Panc1 (cell line): ENCODE measurements around the gene IGSF21. TPM values are rescaled to one million over a fixed set of nuclear protein-coding genes. Genes with fewer than 3 reads are reported as not detected.

Experiments
- ATAC-seq: fragments of 200-7000 bp; cut with Tn5 transposase; 2 replicates; pipeline ENCODE4 v1.9.1; 2020; ENCODE audit warnings: mild to moderate bottlenecking, moderate library complexity
- BruUV-seq: library from RNA; stranded (reverse); fragments of 400-500 nt; replicated peaks from 2 replicates; lab custom pipeline; 2021; lab: Mats Ljungman, UMichigan
- CTCF ChIA-PET: fragments of 300-600 bp; sonication (Branson Sonifier 250); formaldehyde crosslinking; loops from one replicate; lab custom pipeline; 2022; ENCODE audit warnings: antibody characterized with exemption; lab: Charles Lee
- POLR2A ChIA-PET: fragments of 300-600 bp; sonication (Branson Sonifier 250); formaldehyde crosslinking; loops from one replicate; lab custom pipeline; 2022; ENCODE audit warnings: antibody characterized with exemption; lab: Charles Lee
- DNase-seq: peaks from one replicate; pipeline ENCODE4 v3.0.0-alpha.2; 2010; ENCODE audit warnings: low read depth, low spot score
- H3K27ac ChIP-seq: 2 replicates; pipeline ENCODE4 v1.5.1; 2011; ENCODE audit warnings: mild to moderate bottlenecking, low read length, inconsistent platforms
- H3K27me3 ChIP-seq: fragments of 200-500 bp; sonication (Bioruptor generic); 2 replicates; pipeline ENCODE4 v1.6.0; 2014; ENCODE audit warnings: low read length, inconsistent platforms; ENCODE audit not compliant: control insufficient read depth, insufficient read depth
- H3K36me3 ChIP-seq: fragments of 200-500 bp; sonication (Bioruptor generic); 2 replicates; pipeline ENCODE4 v1.5.1; 2014; ENCODE audit warnings: inconsistent platforms, mild to moderate bottlenecking, low read length, moderate library complexity; ENCODE audit not compliant: control insufficient read depth, insufficient read depth
- H3K4me1 ChIP-seq: 2 replicates; pipeline ENCODE4 v1.5.1; 2011; ENCODE audit warnings: inconsistent platforms, mild to moderate bottlenecking, low read length, moderate library complexity; ENCODE audit not compliant: control insufficient read depth, insufficient read depth
- H3K4me3 ChIP-seq, 2 experiments: 2 replicates each; pipeline ENCODE4 v1.5.1; 2011 to 2012; ENCODE audit warnings: low read depth in 2 of 2, low read length in 2 of 2, mild to moderate bottlenecking in 2 of 2, inconsistent platforms in 1 of 2, moderate library complexity in 1 of 2
- H3K9me3 ChIP-seq: fragments of 200-500 bp; sonication (Bioruptor generic); 2 replicates; pipeline ENCODE4 v1.5.1; 2014; ENCODE audit warnings: low read depth, mild to moderate bottlenecking, inconsistent platforms, low read length, moderate library complexity; ENCODE audit not compliant: control insufficient read depth, insufficient read depth
- POLR2AphosphoS5 ChIP-seq: IDR thresholded peaks from 2 replicates; pipeline ENCODE4 v1.6.1; 2012; ENCODE audit warnings: mild to moderate bottlenecking, low read depth, low read length, moderate library complexity
- SIN3A ChIP-seq: IDR thresholded peaks from 2 replicates; pipeline ENCODE4 v1.6.1; 2012; ENCODE audit warnings: low read depth, mild to moderate bottlenecking, low read length, moderate library complexity, borderline replicate concordance; ENCODE audit not compliant: insufficient read depth
- TCF7L2 ChIP-seq: IDR thresholded peaks from 2 replicates; pipeline ENCODE4 v1.6.1; 2011; ENCODE audit warnings: mild to moderate bottlenecking, low read depth, low read length, inconsistent platforms
- in situ Hi-C: cut with HindIII; loops from 2 replicates; pipeline ENCODE4 v1.10.0; 2016; ENCODE audit warnings: low sequenced_read_pairs, low pct_unique_long_range_greater_than_20kb
- intact Hi-C: fragments of 100-400 bp; cut with micrococcal nuclease; formaldehyde crosslinking; loops from one replicate; pipeline ENCODE4 v1.10.0; 2022; ENCODE audit not compliant: unreplicated experiment
- total RNA-seq: library from RNA; stranded (reverse); gene quantifications from one replicate; pipeline ENCODE4 v1.2.1, GENCODE V29; 2021; ENCODE audit not compliant: unreplicated experiment
- TF ChIP-seq, protein P1 (sequence below), 2 experiments: IDR thresholded peaks; 2 replicates each; pipeline ENCODE4 v1.6.1; 2011 to 2012; ENCODE audit warnings: low read depth in 2 of 2, control low read depth in 1 of 2, low read length in 1 of 2, mild to moderate bottlenecking in 1 of 2, moderate library complexity in 1 of 2; ENCODE audit not compliant: insufficient read depth in 1 of 2
- TF ChIP-seq, protein P2 (sequence below): fragments of 450-650 bp; IDR thresholded peaks from 2 replicates; pipeline ENCODE4 v1.5.1; 2017; ENCODE audit warnings: mild to moderate bottlenecking

Gene IGSF21
- total RNA-seq, 1 experiment from 2014 or later, result not detected

GRCh38 chr1:18247151-18247550 is 139.6 kb downstream of the IGSF21 start:
- no peaks in the 10 kb centered on the region for H3K4me1 ChIP-seq
- no peak overlapping the region for H3K4me3 ChIP-seq
- intact Hi-C loops (no loop called here), in situ Hi-C loops (no loop called here)
- BruUV-seq, result no TSS peak
- CTCF ChIA-PET, result interaction anchor here (0.5 to 0.7 kb wide), 3 partner anchors 15 to 770 kb away, joined by 6 to 9 read pairs (median 7); no protein-coding TSS in a partner anchor
- no peak for TF ChIP-seq POLR2AphosphoS5
- TF ChIP-seq, protein P1, sequence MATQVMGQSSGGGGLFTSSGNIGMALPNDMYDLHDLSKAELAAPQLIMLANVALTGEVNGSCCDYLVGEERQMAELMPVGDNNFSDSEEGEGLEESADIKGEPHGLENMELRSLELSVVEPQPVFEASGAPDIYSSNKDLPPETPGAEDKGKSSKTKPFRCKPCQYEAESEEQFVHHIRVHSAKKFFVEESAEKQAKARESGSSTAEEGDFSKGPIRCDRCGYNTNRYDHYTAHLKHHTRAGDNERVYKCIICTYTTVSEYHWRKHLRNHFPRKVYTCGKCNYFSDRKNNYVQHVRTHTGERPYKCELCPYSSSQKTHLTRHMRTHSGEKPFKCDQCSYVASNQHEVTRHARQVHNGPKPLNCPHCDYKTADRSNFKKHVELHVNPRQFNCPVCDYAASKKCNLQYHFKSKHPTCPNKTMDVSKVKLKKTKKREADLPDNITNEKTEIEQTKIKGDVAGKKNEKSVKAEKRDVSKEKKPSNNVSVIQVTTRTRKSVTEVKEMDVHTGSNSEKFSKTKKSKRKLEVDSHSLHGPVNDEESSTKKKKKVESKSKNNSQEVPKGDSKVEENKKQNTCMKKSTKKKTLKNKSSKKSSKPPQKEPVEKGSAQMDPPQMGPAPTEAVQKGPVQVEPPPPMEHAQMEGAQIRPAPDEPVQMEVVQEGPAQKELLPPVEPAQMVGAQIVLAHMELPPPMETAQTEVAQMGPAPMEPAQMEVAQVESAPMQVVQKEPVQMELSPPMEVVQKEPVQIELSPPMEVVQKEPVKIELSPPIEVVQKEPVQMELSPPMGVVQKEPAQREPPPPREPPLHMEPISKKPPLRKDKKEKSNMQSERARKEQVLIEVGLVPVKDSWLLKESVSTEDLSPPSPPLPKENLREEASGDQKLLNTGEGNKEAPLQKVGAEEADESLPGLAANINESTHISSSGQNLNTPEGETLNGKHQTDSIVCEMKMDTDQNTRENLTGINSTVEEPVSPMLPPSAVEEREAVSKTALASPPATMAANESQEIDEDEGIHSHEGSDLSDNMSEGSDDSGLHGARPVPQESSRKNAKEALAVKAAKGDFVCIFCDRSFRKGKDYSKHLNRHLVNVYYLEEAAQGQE (IDR thresholded peaks at IDR 0.05; ENCODE audit: insufficient read depth in 1 of 2, low read depth in 2 of 2, low read length in 1 of 2), result no peak
- peaks cover 19% of the 10 kb centered on the region for H3K27me3 ChIP-seq
- ATAC-seq (no peak), DNase-seq (no peak)
- H3K9me3 ChIP-seq, result no peaks in the 10 kb centered on the region
- no peaks in the 10 kb centered on the region for H3K36me3 ChIP-seq
- POLR2A ChIA-PET, result no interaction called here
- no peak overlapping the region for H3K27ac ChIP-seq

- no peak for ATAC-seq
- CTCF ChIA-PET, result no interaction called here
- no peak for TF ChIP-seq SIN3A
- TF ChIP-seq TCF7L2, result no peak
- TF ChIP-seq, protein P2, sequence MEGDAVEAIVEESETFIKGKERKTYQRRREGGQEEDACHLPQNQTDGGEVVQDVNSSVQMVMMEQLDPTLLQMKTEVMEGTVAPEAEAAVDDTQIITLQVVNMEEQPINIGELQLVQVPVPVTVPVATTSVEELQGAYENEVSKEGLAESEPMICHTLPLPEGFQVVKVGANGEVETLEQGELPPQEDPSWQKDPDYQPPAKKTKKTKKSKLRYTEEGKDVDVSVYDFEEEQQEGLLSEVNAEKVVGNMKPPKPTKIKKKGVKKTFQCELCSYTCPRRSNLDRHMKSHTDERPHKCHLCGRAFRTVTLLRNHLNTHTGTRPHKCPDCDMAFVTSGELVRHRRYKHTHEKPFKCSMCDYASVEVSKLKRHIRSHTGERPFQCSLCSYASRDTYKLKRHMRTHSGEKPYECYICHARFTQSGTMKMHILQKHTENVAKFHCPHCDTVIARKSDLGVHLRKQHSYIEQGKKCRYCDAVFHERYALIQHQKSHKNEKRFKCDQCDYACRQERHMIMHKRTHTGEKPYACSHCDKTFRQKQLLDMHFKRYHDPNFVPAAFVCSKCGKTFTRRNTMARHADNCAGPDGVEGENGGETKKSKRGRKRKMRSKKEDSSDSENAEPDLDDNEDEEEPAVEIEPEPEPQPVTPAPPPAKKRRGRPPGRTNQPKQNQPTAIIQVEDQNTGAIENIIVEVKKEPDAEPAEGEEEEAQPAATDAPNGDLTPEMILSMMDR, result no peak
- no peak for TF ChIP-seq POLR2AphosphoS5
- TF ChIP-seq, protein P1 (IDR thresholded peaks at IDR 0.05; ENCODE audit: insufficient read depth in 1 of 2, low read depth in 2 of 2, low read length in 1 of 2), result no peak
- POLR2A ChIA-PET, result no interaction called here
- Histone ChIP-seq H3K27ac (no peak overlapping the region), H3K27me3 (peaks cover 12% of the 10 kb centered on the region), H3K4me1 (no peaks in the 10 kb centered on the region), H3K36me3 (no peaks in the 10 kb centered on the region), H3K9me3 (no peaks in the 10 kb centered on the region), H3K4me3 (no peak overlapping the region)
- intact Hi-C loops (no loop called here), in situ Hi-C loops (no loop called here)
- no TSS peak for BruUV-seq
- no peak for DNase-seq
Observed at GRCh38 chr1:18249631-18250030, 142.0 kb downstream of the IGSF21 start.
